SHP77 (cell line): ENCODE results near the gene FAHD2B.
"Not testable (repeated sequence)": the region's sequence is repeated elsewhere in the genome, so short reads cannot be mapped to it uniquely, and the experiment has no call there.

Experiments used
- DNase-seq, 2 experiments: peaks; one replicate each; lab custom pipeline; 2025; lab: John Stamatoyannopoulos, UW

Gene FAHD2B

GRCh38 chr2:97068074-97068473 lies 26.6 kb downstream of the FAHD2B start:
- DNase-seq = no peak

- DNase-seq = no peak
Measured at GRCh38 chr2:97067279-97068004, 27.2 kb downstream of the FAHD2B start.

GRCh38 chr2:97066030-97066429 lies 28.7 kb downstream of the FAHD2B start:
- not testable (repeated sequence) for DNase-seq

- DNase-seq = not testable (repeated sequence)
Measured at GRCh38 chr2:97062020-97062419, 32.7 kb downstream of the FAHD2B start.

GRCh38 chr2:97059782-97060181 lies 34.9 kb downstream of the FAHD2B start:
- DNase-seq = not testable (repeated sequence)

GRCh38 chr2:97056150-97056549 lies 38.5 kb downstream of the FAHD2B start:
- DNase-seq = not testable (repeated sequence)

- DNase-seq = not testable (repeated sequence)
Measured at GRCh38 chr2:97050032-97050431, 44.6 kb downstream of the FAHD2B start.

- not testable (repeated sequence) for DNase-seq
Measured at GRCh38 chr2:97048448-97048847, 46.2 kb downstream of the FAHD2B start.

- not testable (repeated sequence) for DNase-seq
Measured at GRCh38 chr2:97046676-97047075, 48.0 kb downstream of the FAHD2B start.

- DNase-seq = not testable (repeated sequence)
Measured at GRCh38 chr2:97045895-97046499, 48.7 kb downstream of the FAHD2B start.
